ENCODE measurements around the gene PPP5C. TPM values are rescaled to one million over a fixed set of nuclear protein-coding genes. Genes with fewer than 3 reads are reported as not detected.

The PPP5C gene
- total and polyA plus RNA-seq, 9 of the 15 experiments (the other 6 are each of a cell fraction or from before 2014, with no cell fraction given) = 1.9 to 166 (median 108) TPM

GRCh38 chr19:46390866-46391265 lies 44.0 kb downstream of the PPP5C start:
- no peak overlapping the region; a peak in 1 of 4 replicates for H3K9ac ChIP-seq (ENCODE audit: insufficient read depth in 1 of 2, low read depth in 2 of 2, low read length in 2 of 2)
- POLR2A ChIA-PET = interaction anchor here (0.7 kb wide), 1 partner anchor 21 kb away, joined by 4 read pairs; no protein-coding TSS in a partner anchor
- no peaks in the 10 kb centered on the region for H3K27me3 ChIP-seq (ENCODE audit: control insufficient read depth in 2 of 2, insufficient read depth in 2 of 2, low read length in 2 of 2)
- CTCF ChIA-PET (ENCODE audit: low intra/inter-chr PET ratio) = interaction anchor here (0.9 kb wide), 1 partner anchor 97 kb away, joined by 3 read pairs; no protein-coding TSS in a partner anchor
- DNase-seq (ENCODE audit: extremely low read depth in 1 of 4, low spot score in 3 of 4) (no peak), ATAC-seq (no peak), FAIRE-seq (no peak)
- intact Hi-C loops (cut with micrococcal nuclease) (no loop called here), in situ Hi-C loops (cut with MboI) (no loop called here)
- H3K9me1 ChIP-seq (ENCODE audit: control insufficient read depth, insufficient read depth, low read length) = no peaks in the 10 kb centered on the region
- TF ChIP-seq MCM2 (IDR thresholded peaks at IDR 0.05; ENCODE audit: low read depth) = no peak
- TF ChIP-seq FOXP4 (CRISPR knock-in tag; IDR thresholded peaks at IDR 0.05; ENCODE audit: borderline replicate concordance) = no peak
- TF ChIP-seq CTCF (IDR thresholded peaks at IDR 0.05 in 2 of 3, conservative IDR thresholded peaks at IDR 0.05 in 1 of 3; ENCODE audit: insufficient read depth in 2 of 3, low read depth in 1 of 3, low read length in 3 of 3) = no peak
- no peak for TF ChIP-seq TCF7 (IDR thresholded peaks at IDR 0.05; ENCODE audit: borderline replicate concordance)
- TF ChIP-seq ZNF280B (CRISPR knock-in tag; IDR thresholded peaks at IDR 0.05) = no peak
- TF ChIP-seq NKRF (IDR thresholded peaks at IDR 0.05; ENCODE audit: borderline replicate concordance) = no peak
- TF ChIP-seq, protein P1, sequence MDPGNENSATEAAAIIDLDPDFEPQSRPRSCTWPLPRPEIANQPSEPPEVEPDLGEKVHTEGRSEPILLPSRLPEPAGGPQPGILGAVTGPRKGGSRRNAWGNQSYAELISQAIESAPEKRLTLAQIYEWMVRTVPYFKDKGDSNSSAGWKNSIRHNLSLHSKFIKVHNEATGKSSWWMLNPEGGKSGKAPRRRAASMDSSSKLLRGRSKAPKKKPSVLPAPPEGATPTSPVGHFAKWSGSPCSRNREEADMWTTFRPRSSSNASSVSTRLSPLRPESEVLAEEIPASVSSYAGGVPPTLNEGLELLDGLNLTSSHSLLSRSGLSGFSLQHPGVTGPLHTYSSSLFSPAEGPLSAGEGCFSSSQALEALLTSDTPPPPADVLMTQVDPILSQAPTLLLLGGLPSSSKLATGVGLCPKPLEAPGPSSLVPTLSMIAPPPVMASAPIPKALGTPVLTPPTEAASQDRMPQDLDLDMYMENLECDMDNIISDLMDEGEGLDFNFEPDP (CRISPR knock-in tag; IDR thresholded peaks at IDR 0.05) = no peak
- no peak for TF ChIP-seq ARID1B (IDR thresholded peaks at IDR 0.05)
- no peak for TF ChIP-seq ZNF77 (CRISPR knock-in tag; IDR thresholded peaks at IDR 0.05)
- TF ChIP-seq STAT5A (IDR thresholded peaks at IDR 0.05; ENCODE audit: borderline replicate concordance, low read length) = no peak
- no peak for TF ChIP-seq ZNF445 (CRISPR knock-in tag; IDR thresholded peaks at IDR 0.05; ENCODE audit: low read depth)
- no peak for TF ChIP-seq GTF2E2 (tag; IDR thresholded peaks at IDR 0.05)
- peaks cover 59% of the 10 kb centered on the region; the same call in 2 of the 3 replicates for H3K36me3 ChIP-seq (ENCODE audit: control insufficient read depth, insufficient read depth, low read length)
- H3K4me2 ChIP-seq (ENCODE audit: insufficient read depth, low read length) = no peak overlapping the region
- H3K4me1 ChIP-seq (replicated peaks in 1 of 2; ENCODE audit: control insufficient read depth in 2 of 2, insufficient read depth in 2 of 2, low read length in 2 of 2) = peaks cover 0 to 26% of the 10 kb centered on the region in 2 experiments; a peak in 2 of 5 replicates
- H3K27ac ChIP-seq (ENCODE audit: extremely low read depth, low read depth, low read length) = no peak overlapping the region
- H3K9me3 ChIP-seq (replicated peaks; ENCODE audit: control insufficient read depth, insufficient read depth, low read depth, low read length) = no peaks in the 10 kb centered on the region
- no peak overlapping the region for H3K4me3 ChIP-seq
- 98% methylated on average over 18 of the region's 18 CpGs for WGBS (ENCODE audit: insufficient coverage, low coverage, missing lambda C conversion rate)
- H4K20me1 ChIP-seq (replicated peaks; ENCODE audit: control insufficient read depth, insufficient read depth, low read length) = no peaks in the 10 kb centered on the region; the same call in 1 of the 2 replicates
- no TSS peak for BruUV-seq (replicated peaks)
- H2AFZ ChIP-seq (ENCODE audit: low read depth, low read length) = no peak overlapping the region
- H3K79me2 ChIP-seq (ENCODE audit: control insufficient read depth, insufficient read depth, low read length) = no peaks in the 10 kb centered on the region
